ENCODE data around the gene BABAM1. TPM values are rescaled to one million over a fixed set of nuclear protein-coding genes. Genes with fewer than 3 reads are reported as not detected.

BABAM1 gene
- polyA plus RNA-seq, 1 experiment = 122 TPM

DNA sequence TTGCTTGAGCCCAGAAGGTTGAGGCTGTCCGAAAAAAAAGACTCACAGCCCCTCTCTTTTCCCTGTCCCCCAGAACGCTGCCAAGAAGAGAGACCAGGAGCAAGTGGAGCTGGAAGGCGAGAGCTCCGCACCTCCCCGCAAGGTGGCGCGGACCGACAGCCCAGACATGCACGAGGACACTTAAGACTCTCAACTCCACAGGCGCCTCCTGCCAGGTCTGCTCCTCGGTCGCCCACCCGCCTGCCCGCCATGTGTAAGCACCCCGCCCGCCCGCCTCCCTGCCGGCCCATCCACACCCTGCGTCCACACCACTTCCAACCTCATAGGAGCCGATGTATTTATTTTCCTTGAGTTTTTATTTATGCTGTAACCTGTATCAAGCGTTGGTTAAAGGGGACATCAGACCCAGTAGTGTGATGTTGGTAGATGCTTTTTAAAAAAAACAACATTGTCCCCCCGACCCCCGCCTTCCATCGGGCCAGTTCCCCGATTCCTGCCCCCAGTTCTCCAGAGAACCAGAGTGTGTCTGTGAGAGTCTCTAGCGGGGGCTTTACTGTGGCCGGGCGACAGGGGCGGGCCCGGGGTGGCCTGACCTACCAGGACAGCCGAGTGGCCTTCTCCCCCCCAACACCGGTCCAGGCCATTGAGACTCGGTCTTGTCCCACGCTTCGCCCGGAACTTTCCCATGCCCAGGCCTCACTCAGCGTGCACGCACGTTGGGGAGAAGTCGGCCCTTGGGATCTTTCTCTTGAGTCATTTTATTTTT is 52.4 kb downstream of the BABAM1 start:
- peaks cover 22% of the 10 kb centered on the region for H3K36me3 ChIP-seq (ENCODE audit: control insufficient read depth, insufficient read depth, low read length)
- no peak for DNase-seq (ENCODE audit: low read depth)
- no peak overlapping the region for H3K4me3 ChIP-seq (ENCODE audit: low read depth, low read length)
- TF ChIP-seq CTCF (IDR thresholded peaks at IDR 0.05; ENCODE audit: insufficient read depth, low read depth, low read length) = no peak
- H3K27me3 ChIP-seq (ENCODE audit: control insufficient read depth, insufficient read depth, low read length) = no peaks in the 10 kb centered on the region
- ChIA-PET CTCF (interaction anchor here (0.6 kb wide), 1 partner anchor 14 kb away, joined by 3 read pairs; no protein-coding TSS in a partner anchor), POLR2A (no interaction called here)

GRCh38 chr19:17320435-17320834 is 53.2 kb downstream of the BABAM1 start:
- ChIA-PET POLR2A (no interaction called here), CTCF (interaction anchor here (0.6 kb wide), 1 partner anchor 66 kb away, joined by 3 read pairs; no protein-coding TSS in a partner anchor)
- no peak overlapping the region for H3K4me3 ChIP-seq (ENCODE audit: low read depth, low read length)
- no peaks in the 10 kb centered on the region for H3K27me3 ChIP-seq (ENCODE audit: control insufficient read depth, insufficient read depth, low read length)
- no peak for TF ChIP-seq CTCF (IDR thresholded peaks at IDR 0.05; ENCODE audit: insufficient read depth, low read depth, low read length)
- H3K36me3 ChIP-seq (ENCODE audit: control insufficient read depth, insufficient read depth, low read length) = peaks cover 19% of the 10 kb centered on the region
- no peak for DNase-seq (ENCODE audit: low read depth)

GRCh38 chr19:17321655-17322489 is 54.6 kb downstream of the BABAM1 start:
- H3K36me3 ChIP-seq (ENCODE audit: control insufficient read depth, insufficient read depth, low read length) = peaks cover 14% of the 10 kb centered on the region
- no peak for DNase-seq (ENCODE audit: low read depth)
- H3K4me3 ChIP-seq (ENCODE audit: low read depth, low read length) = no peak overlapping the region
- POLR2A ChIA-PET = interaction anchor here (0.5 kb wide), 1 partner anchor 10 kb away, joined by 3 read pairs; no protein-coding TSS in a partner anchor
- H3K27me3 ChIP-seq (ENCODE audit: control insufficient read depth, insufficient read depth, low read length) = no peaks in the 10 kb centered on the region
- CTCF ChIA-PET = no interaction called here
- TF ChIP-seq CTCF (IDR thresholded peaks at IDR 0.05; ENCODE audit: insufficient read depth, low read depth, low read length) = no peak

- ChIA-PET POLR2A (no interaction called here), CTCF (no interaction called here)
- TF ChIP-seq CTCF (IDR thresholded peaks at IDR 0.05; ENCODE audit: insufficient read depth, low read depth, low read length) = no peak
- no peaks in the 10 kb centered on the region for H3K27me3 ChIP-seq (ENCODE audit: control insufficient read depth, insufficient read depth, low read length)
- H3K4me3 ChIP-seq (ENCODE audit: low read depth, low read length) = no peak overlapping the region
- peaks cover 14% of the 10 kb centered on the region for H3K36me3 ChIP-seq (ENCODE audit: control insufficient read depth, insufficient read depth, low read length)
- DNase-seq (ENCODE audit: low read depth) = no peak
Measured at GRCh38 chr19:17322854-17323253, 55.6 kb downstream of the BABAM1 start.

DNA sequence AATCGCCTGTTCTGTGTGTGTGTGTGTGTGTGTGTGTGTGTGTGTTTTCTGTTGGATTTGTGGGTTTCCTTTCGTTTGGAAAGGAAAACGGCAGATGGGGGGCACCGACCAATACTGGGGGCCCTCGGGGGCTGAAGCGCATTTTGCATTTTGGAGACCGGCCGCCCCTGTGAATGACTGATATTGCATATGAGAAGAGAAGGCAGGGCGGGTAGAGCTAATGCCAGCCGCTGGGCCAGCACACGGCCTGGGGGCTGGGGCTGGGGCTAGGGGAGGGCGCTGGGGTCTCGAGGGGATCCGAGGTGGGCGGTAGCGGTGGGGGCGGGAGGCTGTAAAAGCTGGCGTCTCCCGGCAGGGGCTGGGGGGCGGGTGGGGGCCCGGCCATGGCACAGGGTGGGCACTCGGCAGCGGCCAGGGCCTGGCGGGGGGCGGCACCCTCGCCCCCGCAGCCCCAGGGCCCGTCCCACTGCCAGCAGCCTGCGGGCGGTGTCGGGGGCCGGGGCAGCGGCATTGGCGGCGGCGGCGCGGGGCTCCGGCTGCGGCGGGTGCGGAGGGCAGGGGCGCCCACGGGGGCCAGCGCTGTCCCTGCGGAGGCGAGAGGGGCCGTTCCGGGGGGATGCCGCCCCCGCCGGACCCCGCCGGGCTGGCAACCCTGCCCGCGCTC is 56.2 kb downstream of the BABAM1 start:
- ChIA-PET POLR2A (interaction anchor here (0.6 kb wide), 1 partner anchor 12 kb away, joined by 5 read pairs; no protein-coding TSS in a partner anchor), CTCF (no interaction called here)
- no peaks in the 10 kb centered on the region for H3K27me3 ChIP-seq (ENCODE audit: control insufficient read depth, insufficient read depth, low read length)

More for the DNA sequence above, 56.2 kb downstream of the BABAM1 start:
- DNase-seq (ENCODE audit: low read depth) = no peak
- H3K36me3 ChIP-seq (ENCODE audit: control insufficient read depth, insufficient read depth, low read length) = peaks cover 14% of the 10 kb centered on the region
- TF ChIP-seq CTCF (IDR thresholded peaks at IDR 0.05; ENCODE audit: insufficient read depth, low read depth, low read length) = no peak
- no peak overlapping the region for H3K4me3 ChIP-seq (ENCODE audit: low read depth, low read length)
